Nephron progenitor cell (in vitro differentiated cells): ENCODE results near the gene CWC25.

Experiments
- DNase-seq: peaks from one replicate; pipeline ENCODE4 v3.0.0; 2021
- H3K27ac Mint-ChIP-seq: 2 replicates; pipeline ENCODE4 v1.8.0; 2021; ENCODE audit warnings: mild to moderate bottlenecking, moderate library complexity, mixed read lengths
- H3K27me3 Mint-ChIP-seq: 2 replicates; pipeline ENCODE4 v1.8.0; 2021; ENCODE audit warnings: mild to moderate bottlenecking, low read depth, mixed read lengths; ENCODE audit not compliant: poor library complexity
- H3K36me3 Mint-ChIP-seq: 2 replicates; pipeline ENCODE4 v1.8.0; 2021; ENCODE audit warnings: low read depth, mixed read lengths
- H3K4me1 Mint-ChIP-seq: 2 replicates; pipeline ENCODE4 v1.8.0; 2021; ENCODE audit warnings: mixed read lengths
- H3K4me3 Mint-ChIP-seq: 2 replicates; pipeline ENCODE4 v1.8.0; 2021; ENCODE audit warnings: mild to moderate bottlenecking, moderate library complexity, mixed read lengths
- H3K9me3 Mint-ChIP-seq: 2 replicates; pipeline ENCODE4 v1.8.0; 2021; ENCODE audit warnings: mild to moderate bottlenecking, moderate library complexity, mixed read lengths
- TF ChIP-seq, protein P1 (sequence below): fragments of 200-600 bp; sonication (generic); IDR thresholded peaks from 2 replicates; pipeline ENCODE4 v1.5.0; 2021; ENCODE audit warnings: antibody characterized with exemption

CWC25 gene

DNA sequence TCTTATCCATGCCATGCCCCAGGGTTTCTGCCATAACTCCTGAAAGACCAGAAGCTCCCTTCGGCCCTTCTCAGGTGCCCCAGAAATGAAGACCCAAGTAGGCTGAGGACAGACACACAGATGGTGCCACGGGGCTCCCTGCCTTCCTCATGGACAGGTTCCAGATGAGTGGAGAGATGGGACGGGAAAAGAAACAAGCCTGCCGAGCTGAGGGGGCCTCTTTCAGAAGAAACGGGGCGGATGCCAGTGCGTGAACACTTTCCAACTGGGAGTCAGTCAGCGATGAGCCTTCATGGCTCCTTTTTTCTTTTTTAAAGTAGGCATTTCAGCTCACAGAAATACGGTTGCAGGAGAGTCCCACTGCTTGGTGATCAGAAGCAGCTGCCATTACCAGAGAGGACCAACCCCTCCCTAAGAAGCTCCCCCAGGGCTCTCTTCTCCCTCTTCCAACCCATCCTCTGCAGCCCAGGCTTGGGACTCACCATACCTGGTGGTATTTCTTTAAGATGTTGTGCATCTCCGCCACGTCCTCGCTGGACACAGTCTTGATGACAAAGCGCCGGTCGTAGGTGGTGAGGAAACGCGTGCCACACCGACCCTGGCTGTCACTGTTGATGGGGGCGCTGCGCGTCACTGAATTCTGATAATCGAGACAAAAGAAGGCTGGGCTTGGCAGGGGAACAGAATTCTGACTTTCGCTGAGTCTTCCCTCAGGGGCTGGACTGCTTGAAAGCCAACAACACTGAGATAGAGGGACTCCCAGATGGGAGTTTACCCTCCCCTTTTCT is 45.0 kb downstream of the CWC25 start:
- H3K4me1 Mint-ChIP-seq: no peaks in the 10 kb centered on the region
- peaks cover 63% of the 10 kb centered on the region for H3K36me3 Mint-ChIP-seq
- no peaks in the 10 kb centered on the region for H3K9me3 Mint-ChIP-seq
- no peaks in the 10 kb centered on the region for H3K27me3 Mint-ChIP-seq
- TF ChIP-seq, protein P1, sequence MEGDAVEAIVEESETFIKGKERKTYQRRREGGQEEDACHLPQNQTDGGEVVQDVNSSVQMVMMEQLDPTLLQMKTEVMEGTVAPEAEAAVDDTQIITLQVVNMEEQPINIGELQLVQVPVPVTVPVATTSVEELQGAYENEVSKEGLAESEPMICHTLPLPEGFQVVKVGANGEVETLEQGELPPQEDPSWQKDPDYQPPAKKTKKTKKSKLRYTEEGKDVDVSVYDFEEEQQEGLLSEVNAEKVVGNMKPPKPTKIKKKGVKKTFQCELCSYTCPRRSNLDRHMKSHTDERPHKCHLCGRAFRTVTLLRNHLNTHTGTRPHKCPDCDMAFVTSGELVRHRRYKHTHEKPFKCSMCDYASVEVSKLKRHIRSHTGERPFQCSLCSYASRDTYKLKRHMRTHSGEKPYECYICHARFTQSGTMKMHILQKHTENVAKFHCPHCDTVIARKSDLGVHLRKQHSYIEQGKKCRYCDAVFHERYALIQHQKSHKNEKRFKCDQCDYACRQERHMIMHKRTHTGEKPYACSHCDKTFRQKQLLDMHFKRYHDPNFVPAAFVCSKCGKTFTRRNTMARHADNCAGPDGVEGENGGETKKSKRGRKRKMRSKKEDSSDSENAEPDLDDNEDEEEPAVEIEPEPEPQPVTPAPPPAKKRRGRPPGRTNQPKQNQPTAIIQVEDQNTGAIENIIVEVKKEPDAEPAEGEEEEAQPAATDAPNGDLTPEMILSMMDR: no peak
- DNase-seq: no peak
- no peak overlapping the region for H3K4me3 Mint-ChIP-seq
- H3K27ac Mint-ChIP-seq: no peak overlapping the region

DNA sequence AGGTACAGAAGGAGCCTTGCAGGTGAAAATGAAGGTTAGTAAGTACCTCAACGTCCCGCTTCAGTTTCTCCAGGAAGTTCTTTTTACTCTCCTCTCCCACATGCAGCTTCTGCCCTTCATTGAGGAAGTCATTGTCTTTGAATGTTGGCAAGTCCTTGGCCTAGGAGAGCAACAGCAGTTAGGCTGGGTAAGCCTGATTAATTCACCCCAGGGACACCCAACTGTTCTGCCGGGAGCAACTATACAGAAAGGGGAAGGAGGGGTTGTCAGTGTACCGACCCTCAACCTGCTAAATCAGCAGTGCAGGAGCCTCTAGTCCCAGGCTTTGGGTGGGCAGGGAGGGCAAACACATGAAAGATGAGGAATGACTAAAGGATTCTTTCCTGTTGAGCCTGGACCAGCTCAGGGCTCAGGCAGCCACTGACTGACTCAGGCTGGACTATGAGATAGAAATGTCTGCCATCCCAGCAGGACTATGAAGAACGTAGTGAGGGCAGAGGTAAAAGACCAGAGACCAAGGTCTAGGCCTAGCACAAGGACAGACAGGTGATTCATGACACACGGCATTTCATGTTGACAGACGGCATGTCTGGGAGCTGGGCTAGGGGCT is 47.4 kb downstream of the CWC25 start:
- Mint-ChIP-seq H3K36me3 (peaks cover 69% of the 10 kb centered on the region), H3K27me3 (peaks cover 3% of the 10 kb centered on the region), H3K4me1 (no peaks in the 10 kb centered on the region), H3K4me3 (no peak overlapping the region), H3K9me3 (no peaks in the 10 kb centered on the region), H3K27ac (no peak overlapping the region)
- DNase-seq: no peak
- TF ChIP-seq, protein P1: no peak

DNA sequence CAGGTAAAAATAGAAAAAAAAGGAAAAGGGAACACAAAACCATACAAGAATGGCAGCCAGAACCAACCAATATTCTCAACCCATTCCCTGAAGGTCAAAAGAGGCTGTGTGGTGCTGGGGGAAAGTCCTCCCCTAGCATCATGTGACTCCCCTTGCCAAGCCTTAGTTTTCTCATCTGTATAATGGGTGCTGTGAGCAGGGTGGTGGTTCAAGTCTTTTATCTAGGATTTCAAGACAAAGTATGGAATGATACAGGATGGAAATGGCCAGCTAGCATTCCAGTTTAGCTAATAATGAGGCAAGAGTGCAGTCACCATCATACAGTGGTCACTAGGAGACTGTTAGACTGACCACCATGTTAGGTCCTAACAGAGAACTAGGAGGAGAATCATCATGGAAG is 51.9 kb downstream of the CWC25 start:
- Mint-ChIP-seq H3K4me1 (peaks cover 13% of the 10 kb centered on the region), H3K4me3 (no peak overlapping the region), H3K36me3 (peaks cover 78% of the 10 kb centered on the region), H3K9me3 (no peaks in the 10 kb centered on the region), H3K27ac (no peak overlapping the region), H3K27me3 (peaks cover 3% of the 10 kb centered on the region)
- TF ChIP-seq, protein P1: no peak
- DNase-seq: no peak

GRCh38 chr17:38768417-38768816 is 56.7 kb downstream of the CWC25 start:
- peaks cover 80% of the 10 kb centered on the region for H3K36me3 Mint-ChIP-seq
- no peak for DNase-seq
- H3K4me3 Mint-ChIP-seq: no peak overlapping the region
- H3K27me3 Mint-ChIP-seq: no peaks in the 10 kb centered on the region
- TF ChIP-seq, protein P1: no peak
- H3K27ac Mint-ChIP-seq: peak overlapping the region; percentile 68
- H3K4me1 Mint-ChIP-seq: peaks cover 20% of the 10 kb centered on the region
- no peaks in the 10 kb centered on the region for H3K9me3 Mint-ChIP-seq

DNA sequence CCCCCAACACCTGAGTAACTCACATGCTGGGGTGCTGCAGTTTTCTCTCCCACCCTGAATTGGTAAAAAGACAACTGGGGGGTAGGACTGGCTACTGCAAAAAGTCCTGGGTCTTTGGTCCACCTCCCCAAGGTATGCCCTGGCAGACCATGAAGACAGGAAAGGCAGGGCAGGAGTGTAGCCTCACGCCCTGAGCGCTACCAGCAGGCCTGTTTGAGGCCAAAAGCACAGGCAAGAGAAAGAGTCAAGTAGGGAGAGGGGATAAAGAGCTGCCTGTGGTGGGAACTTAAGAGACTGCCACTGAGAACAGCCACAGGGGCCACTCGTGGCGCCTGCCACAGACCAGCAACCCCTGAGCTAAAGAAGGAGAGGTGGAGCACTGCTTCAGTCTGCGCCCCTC is 58.8 kb downstream of the CWC25 start:
- H3K36me3 Mint-ChIP-seq: peaks cover 70% of the 10 kb centered on the region
- H3K4me1 Mint-ChIP-seq: peaks cover 20% of the 10 kb centered on the region
- no peak overlapping the region for H3K4me3 Mint-ChIP-seq
- no peaks in the 10 kb centered on the region for H3K27me3 Mint-ChIP-seq
- TF ChIP-seq, protein P1: no peak
- H3K9me3 Mint-ChIP-seq: no peaks in the 10 kb centered on the region
- H3K27ac Mint-ChIP-seq: peak overlapping the region; percentile 73
- no peak for DNase-seq

- no peak overlapping the region for H3K4me3 Mint-ChIP-seq
- peaks cover 55% of the 10 kb centered on the region for H3K36me3 Mint-ChIP-seq
- no peaks in the 10 kb centered on the region for H3K27me3 Mint-ChIP-seq
- H3K27ac Mint-ChIP-seq: no peak overlapping the region
- TF ChIP-seq, protein P1: no peak
- no peak for DNase-seq
- peaks cover 8% of the 10 kb centered on the region for H3K4me1 Mint-ChIP-seq
- no peaks in the 10 kb centered on the region for H3K9me3 Mint-ChIP-seq
Measured at GRCh38 chr17:38762231-38762630, 62.9 kb downstream of the CWC25 start.
